NK-92 (cell line): ENCODE data around the gene CDK8.

Source experiments
- DNase-seq: peaks from one replicate; lab custom pipeline; 2025; ENCODE audit not compliant: unreplicated experiment; lab: John Stamatoyannopoulos, UW

The CDK8 gene

DNA sequence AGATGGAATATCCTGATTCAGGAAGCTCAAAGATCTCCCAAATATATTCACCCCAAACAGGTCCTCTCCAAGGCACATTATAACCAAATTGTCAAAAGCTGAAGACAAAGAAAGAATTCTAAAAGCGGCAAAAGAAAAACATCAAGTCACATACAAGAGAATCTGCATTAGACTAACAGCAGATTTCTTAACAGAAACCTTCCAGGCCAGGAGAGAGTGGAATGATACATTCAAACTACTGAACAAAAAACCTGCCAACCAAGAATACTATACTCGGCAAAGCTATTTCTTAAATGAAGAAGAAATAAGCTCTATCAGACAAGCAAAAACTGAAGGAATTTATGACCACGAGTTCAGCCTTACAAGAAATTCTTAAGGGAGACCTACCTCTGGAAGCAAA lies 183.0 kb downstream of the CDK8 start:
- DNase-seq: no peak

DNA sequence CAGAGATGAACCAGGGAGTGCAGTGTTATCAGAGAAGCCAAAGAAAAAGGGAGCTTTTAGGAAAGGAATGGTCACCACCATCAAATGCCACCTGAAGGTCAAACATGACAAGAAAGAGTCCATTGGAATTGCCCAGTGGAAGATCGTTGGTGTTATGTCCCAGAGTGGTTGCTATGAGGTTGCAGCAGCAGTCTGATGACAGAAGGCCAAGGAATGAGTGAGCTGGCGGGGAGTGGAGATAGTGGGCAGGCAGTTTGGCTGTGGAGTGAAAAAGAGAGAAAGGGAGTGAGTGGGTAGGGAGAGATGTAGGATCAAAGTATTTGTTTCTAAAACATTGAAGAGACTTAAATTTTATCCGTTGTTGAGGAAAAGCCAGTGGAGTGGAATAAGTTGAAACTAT lies 186.2 kb downstream of the CDK8 start:
- DNase-seq: no peak

DNA sequence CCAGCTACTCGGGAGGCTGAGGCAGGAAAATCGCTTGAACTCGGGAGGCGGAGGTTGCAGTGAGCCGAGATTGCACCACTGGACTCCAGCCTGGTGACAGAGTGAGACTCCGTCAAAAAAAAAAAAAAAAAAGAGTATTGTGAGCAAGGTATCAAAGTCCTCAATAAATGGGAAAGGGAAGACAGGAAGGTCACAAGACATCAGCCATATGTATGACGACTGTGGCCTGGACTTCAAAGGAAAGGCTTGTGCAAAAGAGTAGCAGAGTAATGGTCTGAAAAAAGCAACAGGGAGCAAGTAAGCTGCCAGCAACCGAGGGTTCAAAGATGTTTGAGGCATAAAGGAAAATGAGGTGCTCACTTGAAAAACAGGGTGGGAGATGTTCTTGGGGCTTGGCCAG lies 187.5 kb downstream of the CDK8 start:
- DNase-seq: no peak

DNA sequence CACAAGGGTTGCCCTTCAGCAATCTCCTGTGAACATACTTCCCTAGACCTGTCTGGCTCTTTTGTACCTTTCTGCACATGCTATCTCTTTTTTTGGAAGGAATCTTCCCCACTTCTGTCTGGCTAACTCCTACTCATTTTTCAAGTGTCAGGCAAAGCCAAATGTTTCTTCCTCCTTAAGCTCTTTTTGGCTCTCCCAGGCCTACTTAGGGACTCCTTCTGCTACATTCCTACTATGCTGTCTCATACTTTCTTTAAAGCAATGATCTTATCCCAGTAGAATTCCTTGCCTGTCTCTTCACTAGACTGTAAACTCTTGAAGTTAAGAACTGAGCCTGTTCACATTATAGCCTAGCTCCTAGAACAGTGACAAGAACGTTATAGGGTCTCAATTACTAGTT lies 188.6 kb downstream of the CDK8 start:
- DNase-seq: no peak

DNA sequence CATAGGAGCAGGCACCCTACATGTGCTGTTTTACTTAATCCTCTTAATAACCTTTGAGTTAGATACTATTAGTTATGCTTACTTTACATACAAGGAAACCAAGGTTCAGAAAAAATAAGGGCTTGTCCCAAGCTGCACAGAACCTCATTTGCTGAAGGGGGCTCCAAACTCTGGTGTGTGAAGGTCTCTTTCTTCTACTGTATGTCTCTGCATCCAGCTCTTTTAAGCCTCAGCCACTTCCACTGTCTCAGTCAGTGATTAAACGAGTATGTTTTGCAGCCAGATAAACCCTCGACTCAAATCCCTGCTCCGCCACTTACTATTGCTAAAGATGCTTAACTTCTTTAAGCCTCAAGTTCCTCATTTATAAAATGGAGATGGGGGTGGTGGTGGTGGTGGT lies 191.2 kb downstream of the CDK8 start:
- no peak for DNase-seq

DNA sequence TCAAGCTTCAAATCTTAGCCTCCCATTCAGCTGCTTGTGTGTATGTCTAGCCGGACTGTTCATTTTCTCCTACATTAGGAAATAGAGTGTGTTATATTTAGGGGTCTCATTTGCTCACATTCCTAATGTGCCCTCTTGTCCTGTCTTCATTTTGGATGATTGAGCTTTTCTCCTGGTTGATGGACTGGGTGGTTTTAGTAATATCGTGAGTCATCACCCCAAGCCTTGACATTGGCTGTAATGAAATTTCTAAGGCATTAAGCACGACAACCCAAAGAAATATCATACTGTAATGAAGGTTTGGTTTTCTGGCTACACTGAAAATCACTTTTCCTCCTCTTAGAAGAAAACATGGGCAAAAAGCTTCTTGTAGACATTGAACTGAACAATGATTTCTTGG lies 192.8 kb downstream of the CDK8 start:
- DNase-seq: no peak

DNA sequence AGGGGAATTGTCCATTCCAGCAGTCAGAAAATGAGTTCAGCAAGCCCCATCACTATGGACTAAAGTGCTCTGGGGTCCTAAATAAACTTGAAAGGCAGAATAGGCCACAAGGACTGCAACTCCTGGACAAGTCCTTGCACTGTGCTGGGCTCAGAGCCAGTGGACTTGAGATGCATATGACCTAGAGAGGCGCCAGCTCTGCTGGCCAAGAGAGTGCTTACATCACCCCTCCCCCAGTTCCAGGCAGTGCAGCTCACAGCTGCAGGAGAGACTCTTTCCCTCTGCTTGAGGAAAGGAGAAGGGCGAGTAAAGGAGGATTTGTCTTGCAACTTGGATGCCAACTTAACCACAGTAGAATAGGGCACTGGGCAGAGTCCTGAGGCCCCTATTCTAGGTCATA lies 194.1 kb downstream of the CDK8 start:
- no peak for DNase-seq

DNA sequence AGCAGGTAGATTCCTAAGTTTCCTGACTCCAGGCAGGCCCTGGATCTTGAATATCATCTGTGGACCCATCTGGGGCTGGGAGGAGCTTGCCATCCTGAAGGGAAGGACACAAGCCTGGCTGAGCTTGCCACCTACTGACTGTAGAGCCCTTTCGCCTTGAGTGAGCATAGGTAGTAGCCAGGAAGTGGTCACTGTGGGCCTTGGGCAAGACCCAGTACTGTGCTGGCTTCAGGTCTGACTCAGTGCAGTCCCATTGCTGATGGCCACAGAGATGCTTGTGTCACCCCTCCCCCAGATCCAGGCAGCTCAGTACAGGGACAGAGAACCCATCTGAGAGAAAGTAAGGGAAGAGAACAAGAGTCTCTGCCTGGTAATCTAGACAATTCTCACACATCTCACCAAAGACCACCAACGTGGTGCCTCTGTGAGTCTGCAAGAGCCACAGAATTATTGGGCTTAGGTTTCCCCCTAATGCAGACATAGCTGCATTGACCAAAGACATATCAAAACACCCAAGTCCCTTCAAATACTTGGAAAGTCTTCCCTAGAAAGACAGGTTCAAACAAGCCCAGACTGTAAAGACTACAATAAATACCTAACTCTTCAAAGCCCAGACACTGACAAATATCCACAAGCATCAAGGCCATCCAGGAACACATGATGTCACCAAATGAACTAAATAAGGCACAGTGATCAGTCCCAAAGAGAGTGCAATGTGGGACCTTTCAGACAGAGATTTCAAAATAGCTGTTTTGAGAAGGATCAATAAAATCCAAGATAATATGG lies 195.3 kb downstream of the CDK8 start:
- DNase-seq: no peak
